Measurements from ENCODE around the gene FAIM2.

FAIM2 gene

GRCh38 chr12:49818241-49818895 lies 85.3 kb downstream of the FAIM2 start:
- TF ChIP-seq CTCF (IDR thresholded peaks at IDR 0.05; ENCODE audit: control insufficient read depth, extremely low read depth, insufficient read depth) = no peak
- H3K4me3 ChIP-seq (ENCODE audit: low read depth, low read length) = no peak overlapping the region
- DNase-seq (ENCODE audit: low read depth) = no peak
